Kidney (tissue), 14 donors: ENCODE measurements around the gene IGLL1. TPM values are rescaled to one million over a fixed set of nuclear protein-coding genes. Genes with fewer than 3 reads are reported as not detected.
"Not testable (repeated sequence)": the region's sequence is repeated elsewhere in the genome, so short reads cannot be mapped to it uniquely, and the experiment has no call there.

ENCODE experiments used
- DNase-seq, 5 donors: peaks; one replicate each; pipeline ENCODE4 v3.0.0-alpha.2; 2013 to 2020
- FAIRE-seq: peaks from 2 replicates; lab custom pipeline; 2012; peaks lifted over from hg19 to GRCh38; lab: Jason Lieb, UNC
- H3K27ac ChIP-seq, 2 donors: one replicate each; pipeline ENCODE4 v1.7.0; 2013; ENCODE audit warnings: low read depth in 2 of 2, low read length in 2 of 2, inconsistent platforms in 1 of 2
- H3K27me3 ChIP-seq: one replicate; pipeline ENCODE4 v1.7.1; 2013; ENCODE audit warnings: low read length, inconsistent platforms; ENCODE audit not compliant: control insufficient read depth, insufficient read depth
- H3K36me3 ChIP-seq, 3 donors: one replicate each; pipeline versions ENCODE4 v1.7.0 to v1.7.1; 2013; ENCODE audit warnings: low read length in 3 of 3, control low read depth in 1 of 3, inconsistent platforms in 1 of 3; ENCODE audit not compliant: insufficient read depth in 3 of 3, control insufficient read depth in 2 of 3
- H3K4me1 ChIP-seq, 3 donors: one replicate each; pipeline versions ENCODE4 v1.7.0 to v1.7.1; 2013; ENCODE audit warnings: low read length in 3 of 3, inconsistent platforms in 1 of 3, low read depth in 1 of 3; ENCODE audit not compliant: control insufficient read depth in 2 of 3, insufficient read depth in 2 of 3
- H3K4me3 ChIP-seq, 3 donors: one replicate each; pipeline versions ENCODE4 v1.7.0 to v1.8.1; 2013; ENCODE audit warnings: low read length in 3 of 3, control low read depth in 1 of 3, inconsistent platforms in 1 of 3
- H3K9ac ChIP-seq, 3 donors: one replicate each; pipeline versions ENCODE4 v1.7.0 to v1.7.1; 2013; ENCODE audit warnings: low read length in 3 of 3, control low read depth in 1 of 3, inconsistent platforms in 1 of 3
- H3K9me3 ChIP-seq, 3 donors: one replicate each; pipeline versions ENCODE4 v1.7.0 to v1.7.1; 2013; ENCODE audit warnings: low read length in 3 of 3, control low read depth in 1 of 3, inconsistent platforms in 1 of 3; ENCODE audit not compliant: control insufficient read depth in 2 of 3, insufficient read depth in 1 of 3
- CTCF ChIP-seq: IDR thresholded peaks from 3 replicates; pipeline ENCODE4 v1.5.1; 2012; ENCODE audit warnings: mild to moderate bottlenecking, moderate library complexity, borderline replicate concordance; ENCODE audit not compliant: insufficient read depth; ENCODE audit errors: extremely low read depth
- intact Hi-C: fragments of 100-400 bp; cut with DNase I; formaldehyde crosslinking; loops from one replicate; pipeline ENCODE4 v1.11.1; 2022
- polyA plus RNA-seq: library from polyadenylated mRNA; stranded (reverse); fragments of 350-450 nt; fragmentation: Illumina TruSeq; extraction: RNeasy Lipid Tissue Mini Kit (QIAGEN cat#74804); gene quantifications from one replicate; pipeline ENCODE4 v1.2.3, GENCODE V29; 2014; ENCODE audit warnings: low read depth, low replicate concordance; ENCODE audit not compliant: insufficient read depth
- total RNA-seq: library from RNA; stranded (reverse); fragmentation: NEBNext Ultra II Directional; extraction: Animal tissue kit (Norgen Biotek cat#: 25700); gene quantifications from one replicate; pipeline ENCODE4 v1.2.1, GENCODE V29; 2021
- donor health status: control.
- donor health status: control.
- donor health status: control.
- donor health status: control.
- donor health status: control.
- donor health status: DM: yes; HTN: yes; CAD: no.
- donor health status: Normal renal cell carcinoma (clear cell type).

Gene IGLL1
- total and polyA plus RNA-seq, 2 donors from 2014 or later: not detected

GRCh38 chr22:23539135-23539838 lies 40.8 kb downstream of the IGLL1 start:
- intact Hi-C loops: no loop called here
- H3K36me3 ChIP-seq: no peaks in the 10 kb centered on the region
- no peak overlapping the region for H3K27ac ChIP-seq
- FAIRE-seq (no peak), DNase-seq (peak; percentile 88 to 96 (median 91))
- no peak overlapping the region for H3K9ac ChIP-seq
- H3K27me3 ChIP-seq: no peaks in the 10 kb centered on the region
- peak overlapping the region in 1 of 3 donors; percentile 43 for H3K4me3 ChIP-seq
- peak; percentile 99 for TF ChIP-seq CTCF
- peaks cover 6 to 12% (median 11%) of the 10 kb centered on the region in 3 donors for H3K4me1 ChIP-seq
- H3K9me3 ChIP-seq: no peaks in the 10 kb centered on the region

GRCh38 chr22:23538696-23539030 lies 41.4 kb downstream of the IGLL1 start:
- H3K27me3 ChIP-seq, H3K27ac ChIP-seq, H3K9ac ChIP-seq, H3K9me3 ChIP-seq, intact Hi-C loops, H3K4me3 ChIP-seq, H3K36me3 ChIP-seq, FAIRE-seq: not testable (repeated sequence)
- DNase-seq: peak in 1 of 5 donors; percentile 39
- peaks cover 10 to 15% (median 11%) of the 10 kb centered on the region in 3 donors for H3K4me1 ChIP-seq

- H3K27ac ChIP-seq, H3K4me3 ChIP-seq, H3K9ac ChIP-seq, H3K27me3 ChIP-seq, FAIRE-seq, H3K36me3 ChIP-seq, intact Hi-C loops, H3K9me3 ChIP-seq: not testable (repeated sequence)
- peaks cover 15 to 17% (median 15%) of the 10 kb centered on the region in 3 donors for H3K4me1 ChIP-seq
- peak in 3 of 5 donors; percentile 57 to 78 (median 60) for DNase-seq
Observed at GRCh38 chr22:23537830-23538695, 42.0 kb downstream of the IGLL1 start.

- no peak overlapping the region for H3K27ac ChIP-seq
- FAIRE-seq: no peak
- intact Hi-C loops: no loop called here
Observed at GRCh38 chr22:23537416-23537815, 42.7 kb downstream of the IGLL1 start.

More at GRCh38 chr22:23537416-23537815, 42.7 kb downstream of the IGLL1 start:
- peaks cover 10 to 17% (median 15%) of the 10 kb centered on the region in 3 donors for H3K4me1 ChIP-seq
- H3K27me3 ChIP-seq: no peaks in the 10 kb centered on the region
- no peaks in the 10 kb centered on the region for H3K9me3 ChIP-seq
- peak in 2 of 5 donors; percentile 70 to 77 for DNase-seq
- H3K9ac ChIP-seq: no peak overlapping the region
- no peak for TF ChIP-seq CTCF
- no peaks in the 10 kb centered on the region for H3K36me3 ChIP-seq
- no peak overlapping the region for H3K4me3 ChIP-seq
